SK-N-SH (cell line): ENCODE data around the gene TBL1XR1. TPM values are rescaled to one million over a fixed set of nuclear protein-coding genes. Genes with fewer than 3 reads are reported as not detected.

Experiments
- CTCF ChIA-PET: fragments of 300-600, 350-600 bp; formaldehyde crosslinking; extraction: SDS; loops from one replicate; lab custom pipeline; 2021; lab: Yijun Ruan, JAX
- POLR2A ChIA-PET: fragments of 350-600 bp; sonication (Branson Sonifier 250); formaldehyde crosslinking; extraction: SDS; loops from one replicate; lab custom pipeline; 2020; ENCODE audit warnings: antibody characterized with exemption, inconsistent platforms; lab: Yijun Ruan, JAX
- DNase-seq: peaks from one replicate; pipeline ENCODE4 v3.0.0; 2012
- H2AFZ ChIP-seq: fragments of 200-600 bp; sonication (generic); 2 replicates; pipeline ENCODE4 v1.8.1; 2016; ENCODE audit warnings: antibody characterized with exemption, mild to moderate bottlenecking, low read depth
- H3F3A ChIP-seq: fragments of 200-600 bp; sonication (generic); replicated peaks from 2 replicates; pipeline ENCODE3; 2016; ENCODE audit warnings: antibody characterized with exemption, mild to moderate bottlenecking; ENCODE audit not compliant: insufficient read depth
- H3K27ac ChIP-seq, 2 experiments: fragments of 200-500 bp in 1 of 2; fragments of 200-600 bp in 1 of 2; sonication (Bioruptor generic) in 1 of 2; sonication (generic), shearing (Covaris generic) in 1 of 2; 2 replicates each; pipeline versions ENCODE4 v1.5.1 to v1.6.1; 2014 to 2016; ENCODE audit warnings: low read depth in 2 of 2, inconsistent platforms in 1 of 2, low read length in 1 of 2, mild to moderate bottlenecking in 1 of 2, mixed read lengths in 1 of 2
- H3K27me3 ChIP-seq: fragments of 200-600 bp; sonication (generic), shearing (Covaris generic); 2 replicates; pipeline ENCODE4 v1.6.1; 2016; ENCODE audit warnings: mixed run types; ENCODE audit not compliant: insufficient read depth
- H3K36me3 ChIP-seq, 2 experiments: fragments of 200-500 bp in 1 of 2; fragments of 200-600 bp in 1 of 2; sonication (Bioruptor generic) in 1 of 2; sonication (generic) in 1 of 2; replicated peaks in 1 of 2; 2 replicates each; pipeline versions ENCODE3 to v1.5.1; 2014 to 2016; ENCODE audit warnings: low read length in 1 of 2, mild to moderate bottlenecking in 1 of 2; ENCODE audit not compliant: insufficient read depth in 2 of 2, control insufficient read depth in 1 of 2
- H3K4me1 ChIP-seq, 2 experiments: fragments of 200-500 bp in 1 of 2; fragments of 200-600 bp in 1 of 2; sonication (Bioruptor generic) in 1 of 2; sonication (generic), shearing (Covaris generic) in 1 of 2; 2 replicates each; pipeline versions ENCODE4 v1.5.1 to v1.6.1; 2014 to 2016; ENCODE audit warnings: low read depth in 1 of 2, low read length in 1 of 2, mixed run types in 1 of 2; ENCODE audit not compliant: insufficient read depth in 2 of 2, control insufficient read depth in 1 of 2
- H3K4me2 ChIP-seq: fragments of 200-600 bp; sonication (generic), shearing (Covaris generic); 2 replicates; pipeline ENCODE4 v1.6.1; 2017; ENCODE audit warnings: mixed run types
- H3K4me3 ChIP-seq, 2 experiments: fragments of 200-500 bp in 1 of 2; fragments of 200-600 bp in 1 of 2; sonication (Bioruptor generic) in 1 of 2; sonication (generic), shearing (Covaris generic) in 1 of 2; 2 replicates each; pipeline versions ENCODE4 v1.5.1 to v1.8.1; 2014 to 2016; ENCODE audit warnings: low read depth in 2 of 2, inconsistent platforms in 1 of 2, low read length in 1 of 2, mild to moderate bottlenecking in 1 of 2, mixed read lengths in 1 of 2, moderate library complexity in 1 of 2
- H3K79me2 ChIP-seq: fragments of 200-600 bp; sonication (generic); 2 replicates; pipeline ENCODE4 v1.8.1; 2017; ENCODE audit warnings: mild to moderate bottlenecking; ENCODE audit not compliant: insufficient read depth
- H3K9ac ChIP-seq: fragments of 200-600 bp; sonication (generic); 2 replicates; pipeline ENCODE4 v1.6.1; 2017; ENCODE audit warnings: mixed run types
- H3K9me2 ChIP-seq: fragments of 200-600 bp; sonication (generic); 2 replicates; pipeline ENCODE4 v1.6.1; 2017; ENCODE audit warnings: mixed run types
- H3K9me3 ChIP-seq: fragments of 200-600 bp; sonication (generic); 2 replicates; pipeline ENCODE4 v1.6.1; 2017; ENCODE audit warnings: mixed run types, mild to moderate bottlenecking, moderate library complexity
- H4K20me1 ChIP-seq: fragments of 200-600 bp; sonication (generic); 2 replicates; pipeline ENCODE4 v1.6.1; 2017; ENCODE audit warnings: mild to moderate bottlenecking, mixed run types; ENCODE audit not compliant: insufficient read depth
- ELF1 ChIP-seq: IDR thresholded peaks from 2 replicates; pipeline ENCODE4 v1.4.0; 2012
- EZH2phosphoT487 ChIP-seq: fragments of 200-600 bp; sonication (generic); IDR thresholded peaks from 2 replicates; pipeline ENCODE4 v1.6.1; 2017; ENCODE audit warnings: low read depth, mixed run types, mild to moderate bottlenecking, antibody characterized with exemption, moderate library complexity, borderline replicate concordance
- FOXJ3 ChIP-seq: sonication (generic); formaldehyde crosslinking; IDR thresholded peaks from 2 replicates; pipeline ENCODE4 v1.5.1; 2020; ENCODE audit warnings: mild to moderate bottlenecking, missing genetic modification reagents
- FOXM1 ChIP-seq: IDR thresholded peaks from 2 replicates; pipeline ENCODE4 v1.4.0; 2012; ENCODE audit warnings: low read depth, mild to moderate bottlenecking
- GABPA ChIP-seq: IDR thresholded peaks from 2 replicates; pipeline ENCODE4 v1.4.0; 2012; ENCODE audit warnings: low read depth, mild to moderate bottlenecking
- MAX ChIP-seq: IDR thresholded peaks from 2 replicates; pipeline ENCODE4 v1.4.0; 2012; ENCODE audit warnings: low read depth
- PBX3 ChIP-seq: IDR thresholded peaks from 2 replicates; pipeline ENCODE4; 2012
- RCOR1 ChIP-seq: fragments of 150-350 bp; IDR thresholded peaks from 2 replicates; pipeline ENCODE4 v1.6.1; 2017; ENCODE audit warnings: antibody characterized with exemption, low read length
- RFX5 ChIP-seq: IDR thresholded peaks from 2 replicates; pipeline ENCODE4 v1.6.1; 2012; ENCODE audit warnings: mild to moderate bottlenecking, improper control_type of control experiment, low read length
- RXRA ChIP-seq: IDR thresholded peaks from 2 replicates; pipeline ENCODE4 v1.4.0; 2012; ENCODE audit warnings: low read depth, mild to moderate bottlenecking, borderline replicate concordance
- SIN3A ChIP-seq: IDR thresholded peaks from 2 replicates; pipeline ENCODE4 v1.6.1; 2012; ENCODE audit warnings: low read depth, mild to moderate bottlenecking, low read length, moderate library complexity, borderline replicate concordance
- TEAD4 ChIP-seq: IDR thresholded peaks from 2 replicates; pipeline ENCODE4 v1.4.0; 2012; ENCODE audit warnings: mild to moderate bottlenecking, borderline replicate concordance; ENCODE audit not compliant: insufficient read depth
- USF1 ChIP-seq: IDR thresholded peaks from 2 replicates; pipeline ENCODE4 v1.4.0; 2012; ENCODE audit warnings: low read depth, borderline replicate concordance
- USF2 ChIP-seq: fragments of 150-350 bp; IDR thresholded peaks from 2 replicates; pipeline ENCODE4 v1.6.1; 2017; ENCODE audit warnings: antibody characterized with exemption, low read length, low read depth, borderline replicate concordance
- YY1 ChIP-seq: IDR thresholded peaks from 2 replicates; pipeline ENCODE4 v1.4.0; 2012; ENCODE audit warnings: low read depth, mild to moderate bottlenecking
- WGBS: methylation state at CpG from one replicate; pipeline ENCODE4 v1.1.6; 2017; ENCODE audit warnings: low lambda C conversion rate; 5-methylcytosine and 5-hydroxymethylcytosine counted together
- polyA plus RNA-seq, 3 experiments: library from polyadenylated mRNA; depleted of rRNA; stranded (reverse); fragments of >200 nt; gene quantifications; 2 replicates each; pipeline ENCODE4 v1.2.3, GENCODE V29; 2012

The TBL1XR1 gene
- polyA plus RNA-seq, 1 of the 3 experiments (the other 2 are of a cell fraction) = 20.9 TPM

GRCh38 chr3:177220136-177220974, 23.1 kb upstream of the TBL1XR1 start:
- no peaks in the 10 kb centered on the region for H3F3A ChIP-seq
- H3K79me2 ChIP-seq = no peaks in the 10 kb centered on the region
- H3K4me3 ChIP-seq = no peak overlapping the region
- H3K4me2 ChIP-seq = no peak overlapping the region
- H3K4me1 ChIP-seq = no peaks in the 10 kb centered on the region
- ChIA-PET POLR2A (no interaction called here), CTCF (interaction anchor here (0.5 to 1.2 kb wide), 2 partner anchors 16 to 49 kb away, joined by 3 to 4 read pairs; no protein-coding TSS in a partner anchor)
- no peaks in the 10 kb centered on the region for H4K20me1 ChIP-seq
- no peaks in the 10 kb centered on the region for H3K9me3 ChIP-seq
- H2AFZ ChIP-seq = no peak overlapping the region
- H3K9me2 ChIP-seq = no peaks in the 10 kb centered on the region
- no peaks in the 10 kb centered on the region for H3K27me3 ChIP-seq
- 86% methylated on average over 9 of the region's 9 CpGs for WGBS
- no peaks in the 10 kb centered on the region for H3K36me3 ChIP-seq
- no peak for DNase-seq
- no peak overlapping the region for H3K9ac ChIP-seq
- no peak overlapping the region for H3K27ac ChIP-seq
- TF ChIP-seq GABPA (no peak), RCOR1 (no peak), TEAD4 (no peak), YY1 (no peak), RXRA (no peak), USF1 (no peak), ELF1 (no peak), SIN3A (no peak), FOXM1 (no peak), MAX (no peak), PBX3 (no peak), FOXJ3 (CRISPR knock-in tag) (no peak), RFX5 (no peak), USF2 (no peak), EZH2phosphoT487 (no peak)
